Measurements from ENCODE around the gene RAB20.

GRCh38 chr13:110592665-110593064 is 31.1 kb upstream of the RAB20 start:
- TF ChIP-seq CTCF (IDR thresholded peaks at IDR 0.05) = no peak
- no peak for TF ChIP-seq EP300 (IDR thresholded peaks at IDR 0.05)
